ENCODE data around the gene AGBL5.

GRCh38 chr2:27086724-27087593, 35.5 kb downstream of the AGBL5 start, which contains the start of gene KHK:
- no peak for TF ChIP-seq CTCF (IDR thresholded peaks at IDR 0.05)
- no peak for TF ChIP-seq EP300 (IDR thresholded peaks at IDR 0.05)
- TF ChIP-seq POLR2A (IDR thresholded peaks at IDR 0.05) = no peak
